Aorta (tissue), 5 donors: ENCODE measurements around the gene GABRD. TPM values are rescaled to one million over a fixed set of nuclear protein-coding genes. Genes with fewer than 3 reads are reported as not detected.
A peak's percentile ranks its signal among the peaks of the same experiment; 100 is the strongest.

Source experiments
- ATAC-seq: fragments of 200-7000 bp; cut with Tn5 transposase; one replicate; pipeline ENCODE4 v1.9.1; 2022; ENCODE audit warnings: moderate library complexity; ENCODE audit not compliant: low FRiP score
- DNase-seq, 2 donors: peaks; one replicate each; pipeline ENCODE4 v3.0.0-alpha.2; 2020
- H3K27ac ChIP-seq, 2 donors: one replicate each; pipeline ENCODE4 v1.5.1; 2013; ENCODE audit warnings: low read length in 2 of 2, mild to moderate bottlenecking in 2 of 2, moderate library complexity in 2 of 2, control low read depth in 1 of 2, inconsistent platforms in 1 of 2, low read depth in 1 of 2
- H3K27me3 ChIP-seq, 2 donors: one replicate each; pipeline ENCODE4 v1.6.1; 2013; ENCODE audit warnings: control low read depth in 1 of 2, low read length in 1 of 2, mild to moderate bottlenecking in 1 of 2, moderate library complexity in 1 of 2; ENCODE audit not compliant: insufficient read depth in 2 of 2, control insufficient read depth in 1 of 2
- H3K36me3 ChIP-seq, 2 donors: one replicate each; pipeline ENCODE4 v1.6.1; 2013; ENCODE audit warnings: control low read depth in 1 of 2, low read length in 1 of 2, mild to moderate bottlenecking in 1 of 2; ENCODE audit not compliant: insufficient read depth in 2 of 2, control insufficient read depth in 1 of 2
- H3K4me1 ChIP-seq, 2 donors: one replicate each; pipeline ENCODE4 v1.6.1; 2013; ENCODE audit warnings: low read length in 2 of 2, control low read depth in 1 of 2, mild to moderate bottlenecking in 1 of 2, moderate library complexity in 1 of 2; ENCODE audit not compliant: insufficient read depth in 2 of 2, control insufficient read depth in 1 of 2
- H3K4me3 ChIP-seq, 2 donors: one replicate each; pipeline ENCODE4 v1.5.1; 2013; ENCODE audit warnings: low read length in 2 of 2, control low read depth in 1 of 2, mild to moderate bottlenecking in 1 of 2
- H3K9me3 ChIP-seq: one replicate; pipeline ENCODE4 v1.6.1; 2013; ENCODE audit warnings: mild to moderate bottlenecking, low read length; ENCODE audit not compliant: control insufficient read depth
- WGBS, 2 donors: extraction: QIAGEN DNeasy Blood & Tissue Kit; methylation state at CpG; one replicate each; pipeline ENCODE4 v1.1.7; 2013; 5-methylcytosine and 5-hydroxymethylcytosine counted together
- intact Hi-C, 2 donors: fragments of 100-400 bp; cut with DNase I; formaldehyde crosslinking; loops; one replicate each; pipeline versions ENCODE4 v1.14.2 to v1.15.0; 2022
- polyA plus RNA-seq, 2 donors: library from polyadenylated mRNA; stranded (reverse); fragments of 200-250 nt; gene quantifications; one replicate each; pipeline ENCODE4 v1.2.3, GENCODE V29; 2013
- total RNA-seq, 2 donors: library from RNA; stranded (reverse); fragmentation: NEBNext Ultra II Directional; extraction: Animal tissue kit (Norgen Biotek cat#: 25700); gene quantifications; one replicate each; pipeline ENCODE4 v1.2.1, GENCODE V29; 2021
- donor health status: healthy with polysubstance abuse.
- donor health status: Bipolar disorder and iron deficiency.
- donor health status: DM: no; HTN: no; CAD: no.
- donor health status: DM: no; HTN: no; CAD: no.
- donor health status: DM: yes; HTN: yes; CAD: no.

GABRD gene
- total and polyA plus RNA-seq, 4 donors, result 0.49 to 1.2 TPM; not detected in 2

GRCh38 chr1:2046953-2047748, 28.0 kb downstream of the GABRD start:
- no peak overlapping the region for H3K27ac ChIP-seq
- no peak for ATAC-seq
- WGBS, 2 donors, result 52 to 54% methylated on average over 24 to 25 of the region's 25 CpGs
- no peaks in the 10 kb centered on the region for H3K9me3 ChIP-seq
- H3K36me3 ChIP-seq, result no peaks in the 10 kb centered on the region
- intact Hi-C loops, result no loop called here
- H3K4me3 ChIP-seq, result no peak overlapping the region
- H3K4me1 ChIP-seq, result no peaks in the 10 kb centered on the region
- DNase-seq, result no peak
- no peaks in the 10 kb centered on the region for H3K27me3 ChIP-seq

GRCh38 chr1:2047749-2048729, 28.9 kb downstream of the GABRD start:
- Histone ChIP-seq H3K9me3 (no peaks in the 10 kb centered on the region), H3K36me3 (no peaks in the 10 kb centered on the region), H3K27ac (no peak overlapping the region), H3K4me1 (no peaks in the 10 kb centered on the region), H3K27me3 (no peaks in the 10 kb centered on the region), H3K4me3 (no peak overlapping the region)
- ATAC-seq (no peak), DNase-seq (no peak)
- intact Hi-C loops, result no loop called here
- 68 to 72% methylated on average over 24 to 25 of the region's 25 CpGs for WGBS, 2 donors

GRCh38 chr1:2049225-2049717, 30.1 kb downstream of the GABRD start:
- H3K27me3 ChIP-seq, result no peaks in the 10 kb centered on the region
- no peak for DNase-seq
- no peak overlapping the region for H3K27ac ChIP-seq
- H3K36me3 ChIP-seq, result no peaks in the 10 kb centered on the region
- 28 to 30% methylated on average over 14 of the region's 14 CpGs for WGBS, 2 donors
- no peak overlapping the region for H3K4me3 ChIP-seq
- H3K4me1 ChIP-seq, result no peaks in the 10 kb centered on the region
- intact Hi-C loops, result no loop called here
- no peaks in the 10 kb centered on the region for H3K9me3 ChIP-seq
- ATAC-seq, result no peak

GRCh38 chr1:2049718-2050431, 30.7 kb downstream of the GABRD start, which contains the start of gene PRKCZ:
TSS of gene PRKCZ (plus strand) at chr1:2050411. CDS start at chr1:2050631, 220 bp downstream.
- H3K36me3 ChIP-seq, result no peaks in the 10 kb centered on the region
- H3K4me1 ChIP-seq, result no peaks in the 10 kb centered on the region
- intact Hi-C loops, result no loop called here
- peak within 1 kb of the TSS in 1 of 2 donors; percentile 18 for H3K4me3 ChIP-seq
- H3K27me3 ChIP-seq, result no peaks in the 10 kb centered on the region
- 1 to 2% methylated on average over 46 to 83 of the region's 83 CpGs for WGBS, 2 donors
- ATAC-seq (peak; percentile 45), DNase-seq (peak; percentile 78 to 86)
- no peak within 1 kb of the TSS for H3K27ac ChIP-seq
- no peaks in the 10 kb centered on the region for H3K9me3 ChIP-seq

GRCh38 chr1:2050461-2050792, 31.3 kb downstream of the GABRD start:
- no peak for DNase-seq
- intact Hi-C loops, result no loop called here
- no peaks in the 10 kb centered on the region for H3K27me3 ChIP-seq
- no peak overlapping the region for H3K27ac ChIP-seq
- no peaks in the 10 kb centered on the region for H3K36me3 ChIP-seq
- H3K4me1 ChIP-seq, result no peaks in the 10 kb centered on the region
- no peaks in the 10 kb centered on the region for H3K9me3 ChIP-seq
- peak overlapping the region in 1 of 2 donors; percentile 18 for H3K4me3 ChIP-seq
- ATAC-seq, result no peak
- WGBS, 2 donors, result 0 to 2% methylated on average over 19 to 51 of the region's 51 CpGs

GRCh38 chr1:2050793-2051682, 31.9 kb downstream of the GABRD start:
- no peaks in the 10 kb centered on the region for H3K27me3 ChIP-seq
- intact Hi-C loops, result no loop called here

GRCh38 chr1:2052054-2052679, 33.0 kb downstream of the GABRD start:
- no peak overlapping the region for H3K4me3 ChIP-seq
- H3K27ac ChIP-seq, result no peak overlapping the region
- DNase-seq (no peak), ATAC-seq (no peak)
- intact Hi-C loops, result no loop called here
- no peaks in the 10 kb centered on the region for H3K9me3 ChIP-seq
- 61 to 64% methylated on average over 16 of the region's 16 CpGs for WGBS, 2 donors
- H3K27me3 ChIP-seq, result no peaks in the 10 kb centered on the region
- no peaks in the 10 kb centered on the region for H3K36me3 ChIP-seq
- no peaks in the 10 kb centered on the region for H3K4me1 ChIP-seq

More at GRCh38 chr1:2050793-2051682, 31.9 kb downstream of the GABRD start:
- DNase-seq, result no peak
- H3K4me1 ChIP-seq, result no peaks in the 10 kb centered on the region
- no peak overlapping the region for H3K4me3 ChIP-seq
- ATAC-seq, result no peak
- no peak overlapping the region for H3K27ac ChIP-seq
- no peaks in the 10 kb centered on the region for H3K36me3 ChIP-seq
- no peaks in the 10 kb centered on the region for H3K9me3 ChIP-seq
- WGBS, 2 donors, result 8% methylated on average over 56 to 84 of the region's 84 CpGs
